Thymus (tissue), 11 donors: ENCODE measurements around the gene SLC17A8. TPM values are rescaled to one million over a fixed set of nuclear protein-coding genes. Genes with fewer than 3 reads are reported as not detected.

Experiments
- DNase-seq, 9 donors: peaks; one replicate each; pipeline ENCODE4 v3.0.0-alpha.2; 2013; ENCODE audit warnings: low spot score in 9 of 9, low read depth in 6 of 9, missing footprints in 1 of 9
- H3K27ac ChIP-seq, 2 donors: one replicate each; pipeline ENCODE4 v1.5.1; 2013; ENCODE audit warnings: control low read depth in 1 of 2, low read depth in 1 of 2, low read length in 1 of 2, mild to moderate bottlenecking in 1 of 2, moderate library complexity in 1 of 2
- H3K27me3 ChIP-seq, 2 donors: one replicate each; pipeline ENCODE4 v1.5.1; 2013; ENCODE audit warnings: low read length in 1 of 2; ENCODE audit not compliant: control insufficient read depth in 2 of 2, insufficient read depth in 1 of 2
- H3K36me3 ChIP-seq, 2 donors: one replicate each; pipeline ENCODE4 v1.5.1; 2013; ENCODE audit warnings: low read length in 1 of 2, mild to moderate bottlenecking in 1 of 2, moderate library complexity in 1 of 2; ENCODE audit not compliant: control insufficient read depth in 2 of 2, insufficient read depth in 2 of 2
- H3K4me1 ChIP-seq, 2 donors: one replicate each; pipeline ENCODE4 v1.5.1; 2013; ENCODE audit warnings: low read length in 2 of 2; ENCODE audit not compliant: control insufficient read depth in 2 of 2, insufficient read depth in 2 of 2
- H3K4me3 ChIP-seq, 2 donors: one replicate each; pipeline ENCODE4 v1.5.1; 2013; ENCODE audit warnings: low read length in 2 of 2, control low read depth in 1 of 2, mild to moderate bottlenecking in 1 of 2
- H3K9me3 ChIP-seq, 2 donors: one replicate each; pipeline ENCODE4 v1.5.1; 2013; ENCODE audit warnings: low read length in 1 of 2, mild to moderate bottlenecking in 1 of 2; ENCODE audit not compliant: control insufficient read depth in 2 of 2, insufficient read depth in 1 of 2
- WGBS: extraction: QIAGEN DNeasy Blood & Tissue Kit; methylation state at CpG from one replicate; pipeline ENCODE4 v1.1.7; 2013; 5-methylcytosine and 5-hydroxymethylcytosine counted together
- polyA plus RNA-seq: library from polyadenylated mRNA; stranded (reverse); fragments of 200-250 nt; gene quantifications from one replicate; pipeline ENCODE4 v1.2.3, GENCODE V29; 2013
- total RNA-seq: library from RNA; stranded (reverse); fragments of 120-200 nt; gene quantifications from one replicate; pipeline ENCODE4 v1.2.4, GENCODE V29; 2013
- donor health status: healthy.

Gene SLC17A8
- total and polyA plus RNA-seq, 2 donors: 0.37 to 3.0 TPM

DNA sequence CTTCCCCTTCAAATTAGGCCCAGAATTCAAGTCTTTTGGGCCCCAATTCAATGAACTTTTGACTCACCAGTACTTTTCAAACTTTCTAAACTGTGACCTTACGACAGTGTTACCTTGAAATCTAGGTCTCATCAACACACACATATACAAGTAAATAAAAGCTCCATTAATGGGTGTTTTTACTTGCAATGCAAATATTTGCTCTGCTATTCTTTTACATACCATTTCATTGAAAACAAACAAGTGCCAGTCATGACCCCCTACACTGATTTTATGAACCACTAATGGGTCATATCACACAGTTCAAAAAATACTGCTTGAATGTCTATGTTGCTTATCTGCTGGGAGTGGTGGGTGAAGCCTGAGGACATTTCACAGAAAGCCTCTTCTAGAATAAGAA lies 107.7 kb downstream of the SLC17A8 start:
- DNase-seq: no peak
- Histone ChIP-seq H3K27ac (no peak overlapping the region), H3K4me1 (no peaks in the 10 kb centered on the region), H3K27me3 (no peaks in the 10 kb centered on the region), H3K9me3 (no peaks in the 10 kb centered on the region), H3K4me3 (no peak overlapping the region), H3K36me3 (no peaks in the 10 kb centered on the region)
- WGBS: 90% methylated on average over 1 of the region's 1 CpG

DNA sequence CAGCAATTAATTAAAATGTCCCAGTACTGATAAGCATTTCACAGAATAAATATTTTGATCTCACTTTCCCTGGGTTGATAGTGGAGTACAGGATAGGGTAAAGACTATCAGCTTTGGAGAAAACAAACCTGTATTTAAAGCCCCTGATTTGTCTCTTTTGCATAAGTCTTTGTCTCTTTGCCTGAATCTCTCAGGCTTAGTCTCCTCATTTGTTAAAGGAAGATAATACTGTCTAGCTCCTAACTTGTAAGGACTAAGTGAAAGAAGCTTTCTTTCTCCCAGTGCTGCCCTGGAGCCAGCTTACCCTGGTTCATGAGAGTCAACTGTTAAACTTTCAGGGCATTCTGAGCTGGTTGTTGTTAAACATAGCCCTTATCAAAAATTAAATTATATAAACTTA lies 111.3 kb downstream of the SLC17A8 start:
- no peaks in the 10 kb centered on the region for H3K27me3 ChIP-seq
- H3K27ac ChIP-seq: no peak overlapping the region
- no peaks in the 10 kb centered on the region for H3K9me3 ChIP-seq
- H3K4me3 ChIP-seq: no peak overlapping the region
- no peaks in the 10 kb centered on the region for H3K36me3 ChIP-seq
- DNase-seq: no peak
- no peaks in the 10 kb centered on the region for H3K4me1 ChIP-seq

Other genes starting within 250 kb of the SLC17A8 start
- gene BLTP3B, start 214.2 kb upstream of the SLC17A8 start, total RNA-seq: 15.5 TPM
- 9.5 TPM for gene BLTP3B, start 214.2 kb upstream of the SLC17A8 start, polyA plus RNA-seq
- 36.8 TPM for gene ACTR6, start 156.3 kb upstream of the SLC17A8 start, total RNA-seq
- 39.9 TPM for gene ACTR6, start 156.3 kb upstream of the SLC17A8 start, polyA plus RNA-seq
- gene DEPDC4, start 90.0 kb upstream of the SLC17A8 start, total RNA-seq: 2.0 TPM
- gene DEPDC4, start 90.0 kb upstream of the SLC17A8 start, polyA plus RNA-seq: 0.94 TPM
- 31.0 TPM for gene SCYL2, start 89.9 kb upstream of the SLC17A8 start, total RNA-seq
- gene SCYL2, start 89.9 kb upstream of the SLC17A8 start, polyA plus RNA-seq: 22.4 TPM
- gene NR1H4, start 116.8 kb downstream of the SLC17A8 start, total RNA-seq: 0.05 TPM
- 0.23 TPM for gene NR1H4, start 116.8 kb downstream of the SLC17A8 start, polyA plus RNA-seq
- 4.4 TPM for gene GAS2L3, start 216.6 kb downstream of the SLC17A8 start, total RNA-seq
- gene GAS2L3, start 216.6 kb downstream of the SLC17A8 start, polyA plus RNA-seq: 2.2 TPM